ENCODE results near the gene ELL.

Gene ELL

DNA sequence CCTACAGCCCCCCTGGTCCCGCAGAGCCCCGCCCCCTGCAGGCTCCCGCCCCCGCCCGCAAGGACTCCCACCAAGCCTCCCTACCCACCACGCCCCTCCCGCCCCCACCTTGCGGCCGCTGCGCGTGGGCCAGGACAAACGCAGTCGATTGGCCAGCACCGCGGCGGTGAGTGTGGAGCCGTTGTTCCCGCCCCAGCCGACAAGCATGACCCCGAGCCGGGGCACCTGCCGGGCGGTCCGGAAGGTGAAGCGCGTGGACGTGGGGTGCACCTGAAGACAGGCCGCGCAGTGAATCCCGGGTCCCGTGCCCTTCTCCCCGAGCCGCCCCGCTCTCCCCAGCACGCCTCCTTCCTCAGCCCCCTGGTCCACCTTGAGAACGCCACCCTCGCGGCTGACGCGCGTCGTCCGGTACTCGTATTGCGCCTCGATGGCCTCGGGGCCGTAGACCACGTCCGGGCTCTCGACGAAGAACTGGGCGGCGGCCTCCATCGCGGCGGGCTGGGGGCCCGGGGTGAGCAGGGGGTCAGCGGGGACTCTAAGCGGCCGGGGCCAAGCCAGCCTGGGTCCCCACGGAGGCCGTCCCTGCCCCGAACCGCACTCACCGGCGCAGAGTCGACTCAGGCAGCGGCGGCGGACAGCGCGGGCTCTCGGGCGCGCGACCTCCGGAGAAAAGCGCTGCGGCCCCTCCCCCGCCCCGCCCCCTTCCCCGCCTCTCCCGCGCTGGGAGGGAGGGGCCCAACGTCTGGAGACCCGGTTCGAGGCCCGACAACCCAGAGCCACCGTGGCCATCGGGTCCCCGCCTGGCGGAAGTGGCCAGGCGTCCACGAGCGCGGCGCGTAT is 84.2 kb downstream of the ELL start, which contains the start of gene ISYNA1:
Gene ISYNA1 (minus strand): TSS at position 643 of the 840 bp plus-strand sequence. CDS start 154 bp downstream, at position 489.
- no peak for DNase-seq (ENCODE audit: extremely low spot score, insufficient read length, low read depth)
- no peak for FAIRE-seq

DNA sequence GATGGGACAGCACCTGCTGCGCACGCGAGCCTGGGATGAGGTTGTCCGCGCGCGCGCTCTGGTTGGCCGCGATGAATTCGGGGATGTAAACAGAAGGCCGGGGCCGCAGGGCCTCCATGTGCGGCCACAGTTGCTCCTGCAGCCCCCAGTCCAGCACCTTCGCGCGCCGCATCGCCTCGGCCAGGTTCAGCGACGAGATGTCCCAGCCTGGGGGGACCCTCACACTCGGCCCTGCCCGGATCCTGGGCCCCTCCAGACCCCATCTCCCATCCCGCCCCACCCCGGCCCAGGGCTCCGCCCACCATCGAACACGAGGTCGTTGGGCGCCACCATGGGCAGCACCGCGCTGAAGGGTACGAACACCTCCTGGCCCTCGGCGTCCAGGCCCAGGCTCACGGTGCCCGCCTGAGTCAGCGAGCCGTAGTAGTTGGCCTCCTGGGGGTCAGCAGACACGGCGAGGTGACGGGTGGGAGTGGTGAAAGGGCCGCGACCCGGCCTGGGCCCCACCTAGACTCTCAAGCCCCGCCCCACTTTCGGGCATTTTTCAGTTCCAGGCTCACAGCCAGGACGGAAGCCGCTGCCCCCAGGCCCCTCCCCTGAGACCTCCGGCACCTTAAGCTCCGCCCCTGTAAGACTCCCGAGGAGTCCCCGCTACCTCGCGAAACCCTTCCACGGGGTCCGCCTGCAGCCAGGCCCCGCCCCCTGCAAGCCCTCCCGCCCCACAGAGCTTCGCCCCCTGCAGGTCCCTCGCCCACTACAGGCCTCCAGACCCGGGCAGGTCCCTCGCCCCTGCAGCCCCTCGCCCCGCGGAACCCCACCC is 85.0 kb downstream of the ELL start:
- FAIRE-seq (peak; percentile 83), DNase-seq (ENCODE audit: extremely low spot score, insufficient read length, low read depth) (peak; percentile 85)

DNA sequence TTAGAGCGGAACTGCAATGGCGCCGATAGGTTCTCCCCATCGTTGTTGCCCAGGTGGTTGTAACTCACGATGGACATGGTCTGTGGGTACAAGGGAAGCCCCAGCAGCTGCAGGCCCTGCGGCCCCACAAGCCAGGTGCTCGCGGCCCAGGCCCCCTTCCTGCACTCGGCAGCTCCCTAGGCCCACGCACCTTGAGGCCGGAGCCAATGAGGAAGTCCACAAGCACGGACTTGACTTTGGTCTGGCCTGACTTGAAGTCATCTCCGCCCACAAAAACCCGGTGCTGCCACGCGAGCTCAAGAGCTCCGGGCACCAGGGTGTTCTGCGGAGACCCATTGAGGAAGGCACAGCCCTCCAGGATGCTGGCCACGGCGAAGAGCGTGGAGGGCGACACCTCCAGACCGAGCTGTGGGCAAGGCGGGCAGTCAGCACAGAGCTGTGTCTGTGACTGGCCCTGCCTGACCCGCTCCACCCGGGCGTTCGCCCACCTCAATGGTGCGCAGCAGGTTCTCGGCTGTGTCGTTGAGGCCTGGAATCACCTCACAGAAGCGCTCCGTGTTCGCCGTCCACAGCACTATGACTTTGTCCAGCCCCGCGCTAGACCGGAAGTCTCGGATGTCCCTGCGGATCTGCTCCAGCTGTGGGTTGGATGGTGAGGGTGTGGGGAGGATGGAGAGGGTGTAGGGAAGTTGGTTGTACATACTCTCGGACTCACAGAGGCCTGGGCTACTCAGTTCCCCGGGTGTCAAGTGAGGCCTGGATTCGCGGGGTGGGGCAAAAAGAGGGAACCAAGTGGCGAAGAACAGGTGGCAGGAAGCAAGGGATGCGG is 85.8 kb downstream of the ELL start:
- FAIRE-seq (no peak), DNase-seq (ENCODE audit: extremely low spot score, insufficient read length, low read depth) (no peak)

DNA sequence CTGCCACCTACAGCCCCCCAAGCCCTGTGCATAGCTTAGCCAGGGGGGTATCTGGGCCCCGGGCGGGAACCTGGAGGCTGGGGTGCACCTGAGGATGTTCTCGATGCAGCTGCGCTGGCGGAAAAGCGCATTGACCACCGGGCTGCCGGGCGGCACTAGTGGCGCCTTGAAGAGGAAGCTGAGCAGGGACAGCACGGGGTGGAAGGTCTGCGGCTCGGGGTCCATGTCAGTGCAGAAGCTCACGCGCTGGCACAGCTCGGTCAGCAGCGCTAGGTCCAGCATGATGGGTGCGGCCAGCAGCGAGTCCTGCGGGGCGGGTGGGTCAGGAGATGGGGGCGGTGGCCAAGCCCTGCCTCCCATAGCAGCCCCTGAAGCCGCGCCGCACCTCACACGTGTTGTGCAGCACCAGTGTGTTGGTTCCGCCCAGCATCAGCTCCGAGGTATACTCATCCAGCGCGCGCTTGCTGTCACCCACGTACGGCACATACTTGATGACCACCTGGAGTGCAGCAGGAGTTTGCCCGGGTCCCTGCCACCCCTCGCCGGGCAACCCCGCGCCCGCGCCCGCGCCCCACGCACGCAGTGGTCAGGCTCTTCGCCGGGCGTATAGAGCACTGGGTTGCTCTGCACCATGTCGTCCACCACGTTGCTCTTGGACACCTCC is 86.6 kb downstream of the ELL start:
- no peak for DNase-seq (ENCODE audit: extremely low spot score, insufficient read length, low read depth)
- FAIRE-seq = no peak

DNA sequence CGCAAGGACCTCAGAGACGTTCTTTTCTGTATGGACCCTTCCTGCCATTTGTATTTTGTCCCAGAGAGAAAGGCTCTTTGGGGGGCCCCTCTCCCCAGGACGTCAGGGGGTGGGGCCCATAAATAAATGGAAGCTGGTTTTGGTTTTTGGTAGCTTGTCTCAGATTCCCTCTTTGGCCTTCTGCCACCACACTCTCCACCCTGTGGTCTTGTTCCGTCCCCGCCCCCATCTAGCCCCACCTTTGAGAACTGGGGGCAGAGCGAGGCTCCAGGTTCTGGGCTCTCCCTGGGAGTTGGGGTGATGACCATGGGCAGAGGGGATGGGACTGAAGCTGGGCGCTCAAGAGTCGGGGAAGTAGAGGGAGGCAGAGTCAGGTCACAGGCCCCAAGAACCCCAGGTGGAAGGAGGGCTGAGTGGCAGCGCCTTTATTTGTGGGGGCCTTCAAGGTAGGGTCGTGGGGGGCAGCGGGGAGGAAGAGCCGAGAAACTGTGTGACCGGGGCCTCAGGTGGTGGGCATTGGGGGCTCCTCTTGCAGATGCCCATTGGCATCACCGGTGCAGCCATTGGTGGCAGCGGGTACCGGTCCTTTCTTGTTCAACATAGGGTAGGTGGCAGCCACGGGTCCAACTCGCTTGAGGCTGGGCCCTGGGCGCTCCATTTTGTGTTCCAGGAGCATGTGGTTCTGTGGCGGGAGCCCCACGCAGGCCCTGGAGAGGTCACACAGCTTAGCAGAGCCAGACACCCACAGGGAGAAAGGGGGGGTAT is 87.3 kb downstream of the ELL start:
- no peak for DNase-seq (ENCODE audit: extremely low spot score, insufficient read length, low read depth)
- no peak for FAIRE-seq

DNA sequence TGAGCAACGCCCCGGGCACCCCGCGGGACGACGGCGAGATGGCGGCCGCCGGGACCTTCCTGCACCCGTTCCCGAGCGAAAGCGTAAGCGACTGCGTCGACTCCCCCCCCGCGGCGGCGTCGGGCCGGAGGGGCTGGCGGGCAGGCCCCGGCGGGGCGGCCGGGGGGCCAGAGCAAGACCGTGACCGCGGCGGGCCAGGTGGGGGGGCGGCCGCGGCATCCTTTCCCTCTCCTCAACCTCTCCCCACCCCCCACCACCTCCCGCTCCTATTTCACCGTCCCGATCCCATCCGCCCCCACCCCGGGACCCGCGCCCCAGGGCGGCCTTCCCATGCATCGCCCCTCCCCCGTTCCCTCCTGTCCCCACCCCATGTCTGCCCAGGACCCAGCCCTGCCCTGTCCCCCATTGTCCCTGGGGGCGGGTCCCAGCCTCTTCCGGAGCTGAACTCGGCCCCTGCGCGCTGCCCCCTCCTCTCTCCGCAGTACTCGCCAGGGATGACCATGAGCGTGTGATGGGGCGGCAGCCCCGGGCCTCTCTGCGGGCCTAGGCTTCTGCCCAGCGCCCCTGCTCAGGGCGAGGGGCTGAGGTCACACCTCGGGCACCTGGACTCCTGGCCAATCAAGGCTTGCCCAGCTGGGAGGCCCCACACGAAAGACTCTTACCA is 88.0 kb downstream of the ELL start:
- DNase-seq (ENCODE audit: extremely low spot score, insufficient read length, low read depth) (no peak), FAIRE-seq (no peak)

DNA sequence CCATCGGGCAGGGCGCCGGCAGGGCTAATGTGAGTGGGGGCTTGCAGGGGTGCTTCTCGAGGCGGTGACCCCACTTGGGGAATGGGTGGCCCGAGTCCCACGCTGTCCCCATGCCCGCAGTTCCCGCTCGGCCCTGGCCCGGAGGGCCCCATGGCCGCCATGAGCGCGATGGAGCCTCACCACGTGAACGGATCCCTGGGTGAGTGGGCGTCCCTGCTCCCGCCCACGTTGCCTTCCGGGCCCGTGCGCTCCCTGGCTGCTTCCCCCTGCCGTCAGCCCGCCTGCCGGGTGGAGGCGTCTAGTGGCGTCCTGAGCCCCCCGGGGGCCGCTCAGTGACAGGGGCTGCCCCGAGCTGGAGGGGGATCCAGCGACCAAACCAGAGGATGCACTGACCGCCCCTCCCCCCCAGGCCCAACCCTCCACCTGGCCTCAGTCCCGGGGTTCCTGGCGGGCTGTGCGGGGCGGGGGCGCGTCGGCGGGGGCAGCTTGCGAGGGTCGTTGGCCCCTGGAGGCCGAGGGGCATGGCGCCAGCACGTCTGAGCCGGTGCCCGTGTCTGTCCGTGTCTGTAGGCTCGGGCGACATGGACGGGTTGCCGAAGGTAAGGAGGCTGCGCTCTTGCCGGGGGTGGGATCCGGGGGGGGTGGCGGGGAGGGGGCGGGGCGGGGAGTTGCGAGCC is 88.7 kb downstream of the ELL start:
- DNase-seq (ENCODE audit: extremely low spot score, insufficient read length, low read depth) (no peak), FAIRE-seq (peak; percentile 90)

DNA sequence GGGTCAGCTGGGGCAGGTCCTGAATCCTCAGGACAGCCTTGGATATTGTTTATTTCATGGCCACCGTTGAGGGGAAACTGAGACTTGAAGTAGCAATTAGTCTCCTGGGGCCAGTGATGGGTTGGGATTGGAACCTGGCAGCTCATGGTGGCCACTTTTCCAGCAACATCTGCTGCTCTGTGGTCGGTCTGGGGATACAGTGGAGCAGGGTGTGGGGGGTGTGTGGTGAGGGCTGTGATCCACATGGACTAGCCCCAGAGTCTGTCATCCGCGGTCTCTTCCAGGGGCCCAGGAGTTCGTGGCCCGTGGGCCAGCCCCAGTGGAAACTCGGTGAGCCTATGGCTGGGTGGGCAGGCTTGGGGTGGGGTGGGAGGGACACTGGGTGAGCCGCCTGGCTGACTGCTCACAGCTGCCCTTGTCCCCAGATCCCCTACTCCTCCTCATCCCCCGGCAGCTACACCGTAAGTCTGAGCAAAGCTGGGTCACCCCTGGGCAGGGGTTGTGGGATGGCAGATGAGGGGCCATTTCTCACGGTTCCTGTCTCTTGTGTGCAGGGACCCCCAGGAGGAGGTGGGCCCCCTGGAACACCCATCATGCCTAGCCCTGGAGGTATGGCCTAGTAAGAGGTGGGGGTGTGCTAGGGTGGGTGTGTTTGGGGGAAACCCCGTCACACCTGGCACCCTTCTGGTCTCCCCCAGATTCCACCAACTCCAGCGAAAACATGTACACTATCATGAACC is 89.4 kb downstream of the ELL start:
- no peak for FAIRE-seq

DNA sequence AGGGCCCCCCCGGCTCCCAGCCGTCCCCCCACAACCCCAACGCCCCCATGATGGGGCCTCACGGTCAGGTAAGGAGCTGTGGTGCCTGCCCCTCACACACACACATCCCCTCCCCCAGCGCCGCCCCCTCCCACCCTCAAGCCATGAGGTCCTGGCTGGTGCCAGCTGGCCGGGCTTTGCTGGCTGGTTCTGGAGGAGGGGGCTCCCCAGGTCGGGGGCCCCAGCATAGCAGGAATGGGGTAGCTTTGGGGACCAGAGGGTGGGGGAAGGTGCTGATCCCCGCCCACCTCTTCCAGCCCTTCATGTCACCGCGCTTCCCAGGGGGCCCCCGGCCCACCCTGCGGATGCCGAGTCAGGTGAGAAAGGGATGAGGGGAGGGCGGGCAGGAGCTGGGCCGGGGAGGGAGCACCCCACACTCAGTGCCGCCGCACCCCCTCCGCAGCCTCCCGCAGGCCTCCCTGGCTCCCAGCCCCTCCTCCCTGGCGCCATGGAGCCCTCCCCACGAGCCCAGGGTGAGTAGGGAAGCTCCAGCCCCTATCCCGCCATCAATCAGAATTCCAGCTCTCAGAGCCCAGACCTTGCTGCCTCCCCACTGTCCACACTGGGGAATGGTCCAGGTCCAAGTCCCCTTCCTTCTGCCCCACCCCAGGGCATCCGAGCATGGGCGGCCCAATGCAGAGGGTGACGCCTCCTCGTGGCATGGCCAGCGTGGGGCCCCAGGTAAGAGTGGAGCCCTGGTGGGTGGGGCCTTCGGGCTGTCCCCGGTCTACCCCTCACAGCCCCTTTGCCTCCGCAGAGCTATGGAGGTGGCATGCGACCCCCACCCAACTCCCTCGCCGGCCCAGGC is 90.3 kb downstream of the ELL start:
- DNase-seq (ENCODE audit: extremely low spot score, insufficient read length, low read depth) (no peak), FAIRE-seq (no peak)

More for the DNA sequence above, 89.4 kb downstream of the ELL start:
- no peak for DNase-seq (ENCODE audit: extremely low spot score, insufficient read length, low read depth)

DNA sequence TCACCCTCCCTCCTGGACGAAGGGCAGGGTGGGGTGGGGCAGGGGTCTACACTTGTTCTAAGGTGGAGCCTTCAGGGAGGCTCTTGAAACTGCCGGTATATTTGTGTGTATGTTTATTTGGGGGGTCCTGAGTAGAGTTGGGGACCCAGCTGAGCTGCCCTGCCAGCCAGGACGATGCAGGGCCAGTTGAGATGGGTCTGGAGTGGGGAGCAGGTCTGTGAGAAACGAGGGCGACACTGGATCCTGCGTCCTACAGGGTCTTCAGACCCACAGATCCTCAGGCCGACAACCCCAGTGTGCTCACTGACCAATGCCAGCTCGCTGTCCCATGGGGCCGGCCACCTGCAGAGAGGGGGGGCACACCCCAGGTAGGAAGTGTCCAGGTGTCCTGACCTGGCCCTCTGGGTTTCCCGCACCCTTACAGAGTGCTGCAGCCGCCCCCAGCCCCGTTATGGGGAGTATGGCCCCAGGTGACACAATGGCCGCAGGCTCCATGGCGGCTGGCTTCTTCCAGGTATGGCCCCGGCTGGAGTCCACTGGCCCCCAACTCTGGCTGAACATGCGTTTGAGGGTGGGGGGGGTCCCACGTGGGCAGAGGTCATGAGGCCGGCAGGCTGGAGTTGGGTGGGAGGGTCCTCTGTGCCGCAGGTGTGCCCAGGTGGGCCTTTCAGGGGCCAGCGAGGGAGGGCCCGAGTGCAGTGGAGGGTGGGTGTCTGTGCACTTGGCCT is 91.3 kb downstream of the ELL start:
- FAIRE-seq (no peak), DNase-seq (ENCODE audit: extremely low spot score, insufficient read length, low read depth) (no peak)

DNA sequence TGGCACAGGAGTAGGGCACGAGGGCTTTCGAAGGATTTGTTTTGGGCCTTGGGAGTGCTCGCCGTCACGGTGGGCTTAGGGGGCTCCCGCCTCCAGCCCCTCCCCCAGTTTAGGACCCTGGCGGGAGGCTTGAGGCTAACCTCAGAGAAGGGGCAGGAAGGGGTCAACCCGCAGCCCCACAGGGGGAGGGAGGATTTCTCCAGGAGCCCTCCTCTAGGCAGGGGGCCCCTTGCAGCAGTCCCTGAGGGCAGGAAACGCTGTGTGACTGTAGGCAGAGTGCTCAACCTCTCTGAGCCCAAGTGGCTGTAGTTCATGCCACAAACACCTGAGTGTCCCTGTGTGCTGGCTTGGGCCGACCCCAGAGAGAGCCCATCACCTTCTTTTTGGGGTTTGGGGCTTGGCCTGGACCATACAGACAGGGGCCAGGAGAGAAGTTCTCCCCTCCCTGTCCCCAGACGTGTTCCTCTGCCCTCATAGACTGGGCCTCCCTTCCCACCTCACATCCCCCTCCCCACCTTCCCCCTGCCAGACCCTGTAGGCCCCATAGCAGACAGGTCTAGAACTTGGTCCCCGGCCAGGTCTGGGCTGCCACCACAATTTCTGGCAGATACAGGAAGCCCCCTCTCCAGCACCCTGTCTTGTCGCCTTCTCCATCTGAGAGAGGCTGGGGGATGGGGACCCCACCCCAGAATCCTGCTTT is 92.0 kb downstream of the ELL start:
- DNase-seq (ENCODE audit: extremely low spot score, insufficient read length, low read depth) (no peak), FAIRE-seq (peak; percentile 53)

DNA sequence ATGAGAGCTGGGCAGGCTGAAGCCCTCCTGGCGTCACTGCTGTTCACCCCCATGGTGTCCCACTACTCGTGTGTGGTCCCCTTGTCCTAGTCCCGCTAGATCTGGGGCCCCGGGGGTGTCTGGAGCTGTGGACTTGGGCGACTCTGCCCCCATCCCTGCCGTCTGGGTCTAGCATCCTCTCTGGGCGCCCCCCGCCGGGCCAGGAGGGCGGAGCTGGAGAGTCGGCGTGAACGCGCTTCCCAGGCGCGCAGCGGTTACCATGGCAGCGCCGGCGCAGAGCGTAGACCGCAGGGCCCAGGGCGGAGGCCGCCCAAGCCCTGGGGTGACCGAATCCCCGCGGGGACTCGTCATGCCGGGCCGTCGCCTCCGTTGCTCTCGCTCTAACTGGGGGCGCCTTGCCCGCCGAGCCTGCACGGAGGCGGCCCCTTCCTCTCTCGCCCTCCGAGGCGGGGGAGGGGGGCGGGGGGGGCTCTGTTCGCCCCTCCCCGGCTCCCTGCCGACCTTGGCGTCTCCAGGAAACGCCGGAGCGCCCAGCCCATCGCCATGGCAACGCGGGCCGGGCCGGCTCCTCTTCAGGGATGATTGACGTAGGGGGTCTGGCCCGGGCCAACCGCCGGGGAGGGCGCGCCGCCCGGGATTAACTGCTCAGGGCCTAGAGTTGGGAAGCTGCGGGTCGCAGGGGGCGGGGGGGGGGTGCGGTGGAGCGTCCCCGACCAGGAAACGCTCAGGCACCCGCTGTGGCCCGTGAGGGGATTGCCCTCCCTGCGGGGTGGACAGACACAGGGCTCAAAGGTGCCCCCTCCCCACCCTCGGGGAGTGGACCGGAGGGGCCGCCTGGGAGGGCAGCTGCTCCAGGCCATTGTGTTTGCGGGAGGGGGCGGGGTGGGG is 92.8 kb downstream of the ELL start:
- peak; percentile 93 for FAIRE-seq
- peak; percentile 74 for DNase-seq (ENCODE audit: extremely low spot score, insufficient read length, low read depth)

DNA sequence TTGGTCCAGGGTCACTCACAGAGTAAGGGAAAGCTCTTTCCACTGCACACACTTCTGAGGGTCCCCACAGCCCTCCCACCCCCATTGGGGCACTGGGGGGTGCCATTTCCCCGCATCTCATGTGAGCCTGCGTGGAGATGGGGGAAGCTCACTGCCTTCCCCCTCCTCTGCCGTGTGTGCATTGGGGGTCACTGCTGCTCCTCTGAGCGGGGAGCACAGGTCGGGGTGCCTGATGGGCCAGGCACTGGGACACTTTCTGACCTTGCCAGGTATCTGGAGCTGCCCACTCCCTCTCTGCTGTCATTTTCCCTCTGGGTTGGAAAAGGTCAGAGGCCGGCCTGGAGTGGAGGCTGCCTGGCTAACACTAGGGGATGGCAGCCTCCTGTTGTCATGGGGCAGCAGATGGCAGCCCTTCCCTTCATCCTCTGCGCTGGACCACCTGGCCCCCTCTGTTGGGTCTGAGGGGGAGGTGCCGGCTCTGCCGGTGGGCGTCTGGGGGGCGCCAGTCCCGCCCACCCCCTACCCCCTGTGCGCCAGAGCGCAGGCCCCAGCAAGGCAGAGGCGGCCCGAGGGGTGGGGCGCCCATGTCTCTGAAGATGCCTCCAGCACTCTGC is 93.6 kb downstream of the ELL start:
- DNase-seq (ENCODE audit: extremely low spot score, insufficient read length, low read depth) = no peak

DNA sequence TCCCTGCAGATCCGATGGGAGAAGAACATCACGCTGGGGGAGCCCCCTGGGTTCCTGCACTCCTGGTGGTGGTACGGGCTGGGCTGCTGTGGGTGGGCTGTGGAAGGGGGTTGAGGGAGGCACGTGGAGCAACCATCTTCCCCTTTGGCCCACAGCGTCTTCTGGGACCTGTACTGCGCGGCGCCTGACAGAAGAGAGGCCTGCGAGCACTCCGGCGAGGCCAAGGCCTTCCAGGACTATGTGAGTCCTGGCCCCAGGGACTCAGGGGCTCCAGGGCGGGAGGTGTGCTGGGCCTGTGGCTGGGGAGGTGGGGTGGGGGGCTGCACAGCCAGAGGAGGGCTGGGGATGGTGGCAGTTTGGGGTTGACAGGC is 94.1 kb downstream of the ELL start:
- DNase-seq (ENCODE audit: extremely low spot score, insufficient read length, low read depth) = no peak
- FAIRE-seq = no peak

More for the DNA sequence above, 93.6 kb downstream of the ELL start:
- FAIRE-seq = no peak
